Fibroblast of lung (primary cell): ENCODE measurements around the gene APOO. TPM values are rescaled to one million over a fixed set of nuclear protein-coding genes. Genes with fewer than 3 reads are reported as not detected.

ENCODE experiments used
- DNase-seq, 2 donors: peaks; one replicate each; pipeline versions ENCODE4 v3.0.0 to v3.0.0-alpha.2; 2010; ENCODE audit warnings: low read depth in 2 of 2
- H2AFZ ChIP-seq: 2 replicates; pipeline ENCODE4 v1.5.1; 2012; ENCODE audit warnings: low read length, control low read depth, inconsistent platforms
- H3K27ac ChIP-seq: 2 replicates; pipeline ENCODE4 v1.5.1; 2011; ENCODE audit warnings: low read length, control low read depth; ENCODE audit not compliant: insufficient read depth
- H3K27me3 ChIP-seq: 2 replicates; pipeline ENCODE4 v1.5.1; 2011; ENCODE audit warnings: mild to moderate bottlenecking, low read length; ENCODE audit not compliant: control insufficient read depth, insufficient read depth
- H3K36me3 ChIP-seq: 2 replicates; pipeline ENCODE4 v1.5.1; 2011; ENCODE audit warnings: low read length; ENCODE audit not compliant: control insufficient read depth, insufficient read depth
- H3K4me1 ChIP-seq: 2 replicates; pipeline ENCODE4 v1.5.1; 2011; ENCODE audit warnings: low read length; ENCODE audit not compliant: control insufficient read depth, insufficient read depth; ENCODE audit errors: extremely low read depth
- H3K4me2 ChIP-seq: 2 replicates; pipeline ENCODE4 v1.5.1; 2011; ENCODE audit warnings: low read length, control low read depth; ENCODE audit not compliant: insufficient read depth; ENCODE audit errors: extremely low read depth
- H3K4me3 ChIP-seq, 4 experiments: fragments of 200-600 bp in 1 of 4; sonication (generic) in 1 of 4; replicated peaks in 1 of 4; 2 replicates each; pipeline ENCODE4 v1.5.1; 2011 to 2016; ENCODE audit warnings: low read length in 4 of 4, low read depth in 3 of 4, mild to moderate bottlenecking in 3 of 4, control low read depth in 2 of 4, inconsistent platforms in 1 of 4, mixed read lengths in 1 of 4; ENCODE audit not compliant: insufficient read depth in 1 of 4; ENCODE audit errors: control extremely low read depth in 1 of 4
- H3K79me2 ChIP-seq: 2 replicates; pipeline ENCODE4 v1.5.1; 2012; ENCODE audit warnings: mild to moderate bottlenecking, low read length, inconsistent platforms; ENCODE audit not compliant: control insufficient read depth, insufficient read depth
- H3K9ac ChIP-seq: 2 replicates; pipeline ENCODE4 v1.5.1; 2011; ENCODE audit warnings: mild to moderate bottlenecking, low read length, control low read depth; ENCODE audit not compliant: insufficient read depth
- H3K9me3 ChIP-seq: 2 replicates; pipeline ENCODE4 v1.5.1; 2012; ENCODE audit warnings: low read depth, low read length; ENCODE audit not compliant: control insufficient read depth, insufficient read depth
- H4K20me1 ChIP-seq: 2 replicates; pipeline ENCODE4 v1.5.1; 2011; ENCODE audit warnings: low read length; ENCODE audit not compliant: control insufficient read depth, insufficient read depth; ENCODE audit errors: extremely low read depth
- EZH2 ChIP-seq: IDR thresholded peaks from 2 replicates; pipeline ENCODE4 v1.5.1; 2012; ENCODE audit warnings: low read length, control low read depth, mild to moderate bottlenecking; ENCODE audit errors: missing control alignments
- polyA plus RNA-seq, 2 donors: library from polyadenylated mRNA; depleted of rRNA in 1 of 2; stranded (reverse) in 1 of 2; unstranded in 1 of 2; fragments of >200 nt; gene quantifications; 2 replicates each; pipeline ENCODE4 v1.2.1, GENCODE V29; 2011 to 2012; ENCODE audit warnings: missing spikeins in 1 of 2
- total RNA-seq: library from RNA; depleted of rRNA; stranded (reverse); fragments of >200 nt; gene quantifications from 2 replicates; pipeline ENCODE4 v1.2.1, GENCODE V29; 2014
- TF ChIP-seq, protein P1 (sequence below), 2 donors: IDR thresholded peaks in 1 of 2; conservative IDR thresholded peaks in 1 of 2; 1 replicate in 1 of 2; 2 replicates in 1 of 2; pipeline ENCODE4 v1.5.1; 2011 to 2012; ENCODE audit warnings: low read length in 2 of 2, control low read depth in 1 of 2, inconsistent platforms in 1 of 2, low read depth in 1 of 2, mild to moderate bottlenecking in 1 of 2

Gene APOO
- total and polyA plus RNA-seq, 2 donors (not counting 1 experiment from before 2014, with no cell fraction given), result 8.1 to 17.0 TPM

DNA sequence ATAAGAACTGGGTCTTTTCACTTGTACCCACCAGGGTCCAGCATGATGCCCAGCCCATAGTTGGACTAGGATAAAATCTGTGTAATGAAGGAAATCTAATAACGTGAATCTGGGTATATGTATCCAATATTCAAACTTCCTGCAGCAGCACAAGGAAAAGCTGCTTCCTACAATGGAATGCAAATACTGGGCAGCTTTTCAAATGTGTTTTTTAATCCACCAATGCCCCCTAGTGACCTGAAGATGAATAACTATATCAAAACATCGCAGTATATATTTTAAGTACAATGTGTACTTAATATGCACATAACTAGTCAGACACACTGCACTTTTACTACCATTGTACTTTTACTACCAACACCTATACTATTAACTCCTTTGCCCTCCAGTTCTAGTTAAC lies 5.3 kb downstream of the APOO start:
- H3K4me1 ChIP-seq, result peaks cover 5% of the 10 kb centered on the region
- H3K9ac ChIP-seq, result no peak overlapping the region
- no peaks in the 10 kb centered on the region for H3K27me3 ChIP-seq
- no peak overlapping the region for H2AFZ ChIP-seq
- TF ChIP-seq EZH2, result no peak
- TF ChIP-seq, protein P1, sequence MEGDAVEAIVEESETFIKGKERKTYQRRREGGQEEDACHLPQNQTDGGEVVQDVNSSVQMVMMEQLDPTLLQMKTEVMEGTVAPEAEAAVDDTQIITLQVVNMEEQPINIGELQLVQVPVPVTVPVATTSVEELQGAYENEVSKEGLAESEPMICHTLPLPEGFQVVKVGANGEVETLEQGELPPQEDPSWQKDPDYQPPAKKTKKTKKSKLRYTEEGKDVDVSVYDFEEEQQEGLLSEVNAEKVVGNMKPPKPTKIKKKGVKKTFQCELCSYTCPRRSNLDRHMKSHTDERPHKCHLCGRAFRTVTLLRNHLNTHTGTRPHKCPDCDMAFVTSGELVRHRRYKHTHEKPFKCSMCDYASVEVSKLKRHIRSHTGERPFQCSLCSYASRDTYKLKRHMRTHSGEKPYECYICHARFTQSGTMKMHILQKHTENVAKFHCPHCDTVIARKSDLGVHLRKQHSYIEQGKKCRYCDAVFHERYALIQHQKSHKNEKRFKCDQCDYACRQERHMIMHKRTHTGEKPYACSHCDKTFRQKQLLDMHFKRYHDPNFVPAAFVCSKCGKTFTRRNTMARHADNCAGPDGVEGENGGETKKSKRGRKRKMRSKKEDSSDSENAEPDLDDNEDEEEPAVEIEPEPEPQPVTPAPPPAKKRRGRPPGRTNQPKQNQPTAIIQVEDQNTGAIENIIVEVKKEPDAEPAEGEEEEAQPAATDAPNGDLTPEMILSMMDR (conservative IDR thresholded peaks at IDR 0.05 in 1 of 2, IDR thresholded peaks at IDR 0.05 in 1 of 2; ENCODE audit: low read depth in 1 of 2, low read length in 2 of 2), result peak; percentile 3 to 33
- H4K20me1 ChIP-seq, result no peaks in the 10 kb centered on the region
- peak overlapping the region; percentile 61 for H3K4me2 ChIP-seq
- peak; percentile 54 to 80 for DNase-seq
- H3K27ac ChIP-seq, result no peak overlapping the region
- H3K79me2 ChIP-seq, result no peaks in the 10 kb centered on the region
- no peaks in the 10 kb centered on the region for H3K9me3 ChIP-seq
- no peaks in the 10 kb centered on the region for H3K36me3 ChIP-seq
- H3K4me3 ChIP-seq, result peak overlapping the region in 1 of 4 experiments; percentile 14

DNA sequence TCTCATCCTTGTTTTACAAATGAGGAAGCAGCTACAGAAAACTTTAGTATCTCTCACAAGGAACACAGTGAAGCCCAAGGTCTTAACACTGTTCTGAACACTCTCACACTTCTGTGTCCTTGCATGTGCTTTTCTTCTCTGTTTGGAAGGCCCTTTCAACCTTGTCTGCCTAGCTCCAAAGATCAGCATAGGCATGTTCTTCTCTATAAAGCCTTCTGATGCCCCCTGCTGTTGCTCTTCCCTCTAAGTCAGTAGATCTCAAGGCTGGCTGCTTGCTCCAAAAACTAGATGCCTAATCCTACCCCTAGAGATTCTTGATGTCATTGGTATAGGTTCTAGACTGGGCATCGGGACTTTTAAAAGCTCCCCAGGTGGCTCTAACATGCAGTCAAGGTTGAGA lies 5.9 kb downstream of the APOO start:
- no peak overlapping the region for H2AFZ ChIP-seq
- no peak for TF ChIP-seq EZH2
- TF ChIP-seq, protein P1 (conservative IDR thresholded peaks at IDR 0.05 in 1 of 2, IDR thresholded peaks at IDR 0.05 in 1 of 2; ENCODE audit: low read depth in 1 of 2, low read length in 2 of 2), result peak; percentile 57 to 62
- H3K36me3 ChIP-seq, result no peaks in the 10 kb centered on the region
- peak overlapping the region; percentile 61 for H3K4me2 ChIP-seq
- DNase-seq, result peak; percentile 70 to 87
- H4K20me1 ChIP-seq, result no peaks in the 10 kb centered on the region
- no peaks in the 10 kb centered on the region for H3K27me3 ChIP-seq
- no peaks in the 10 kb centered on the region for H3K9me3 ChIP-seq
- H3K4me3 ChIP-seq, result peak overlapping the region in 1 of 4 experiments; percentile 14
- H3K79me2 ChIP-seq, result no peaks in the 10 kb centered on the region
- H3K4me1 ChIP-seq, result peaks cover 5% of the 10 kb centered on the region
- peak overlapping the region; percentile 13 for H3K27ac ChIP-seq
- no peak overlapping the region for H3K9ac ChIP-seq

DNA sequence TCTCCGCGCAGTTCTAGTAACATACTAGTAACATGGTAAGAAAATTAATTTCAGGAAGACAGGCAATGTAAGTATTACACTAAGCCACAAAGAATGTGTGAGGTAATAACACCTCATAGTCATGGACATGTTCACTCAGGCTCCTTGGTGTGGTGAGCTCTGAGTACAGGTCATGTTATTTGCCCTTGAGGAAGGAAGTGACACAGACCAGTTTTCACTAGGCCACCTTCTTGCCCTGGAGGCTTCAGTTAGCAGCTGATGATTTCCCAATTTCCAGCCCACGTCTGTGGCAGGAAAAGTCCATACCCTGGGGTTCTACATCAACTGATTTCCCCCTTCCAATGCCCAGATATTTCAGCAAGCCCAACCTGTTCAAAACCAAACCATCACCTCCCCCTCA lies 6.7 kb downstream of the APOO start:
- no peak overlapping the region for H3K9ac ChIP-seq
- H3K9me3 ChIP-seq, result no peaks in the 10 kb centered on the region
- no peaks in the 10 kb centered on the region for H4K20me1 ChIP-seq
- TF ChIP-seq EZH2, result no peak
- TF ChIP-seq, protein P1 (conservative IDR thresholded peaks at IDR 0.05 in 1 of 2, IDR thresholded peaks at IDR 0.05 in 1 of 2; ENCODE audit: low read depth in 1 of 2, low read length in 2 of 2), result no peak
- DNase-seq, result peak; percentile 46 to 87
- no peak overlapping the region for H3K4me3 ChIP-seq
- peaks cover 5% of the 10 kb centered on the region for H3K4me1 ChIP-seq
- H2AFZ ChIP-seq, result no peak overlapping the region
- no peak overlapping the region for H3K27ac ChIP-seq
- H3K79me2 ChIP-seq, result no peaks in the 10 kb centered on the region
- no peak overlapping the region for H3K4me2 ChIP-seq
- H3K36me3 ChIP-seq, result no peaks in the 10 kb centered on the region
- H3K27me3 ChIP-seq, result no peaks in the 10 kb centered on the region
